ENCODE measurements around the gene DHRSX.
"Not testable (repeated sequence)": the region's sequence is repeated elsewhere in the genome, so short reads cannot be mapped to it uniquely, and the experiment has no call there.

DHRSX gene

GRCh38 chrX:2425286-2426071 is 75.3 kb downstream of the DHRSX start:
- no peak for DNase-seq
- in situ Hi-C loops (cut with HindIII; ENCODE audit: low pct_ligation_motif_present, low sequenced_read_pairs), result no loop called here
- Histone ChIP-seq H3K4me3 (ENCODE audit: low read depth, low read length) (no peak overlapping the region), H3K27me3 (replicated peaks) (no peaks in the 10 kb centered on the region), H3K27ac (no peak overlapping the region), H3K36me3 (replicated peaks) (no peaks in the 10 kb centered on the region)
- TF ChIP-seq, protein P1, sequence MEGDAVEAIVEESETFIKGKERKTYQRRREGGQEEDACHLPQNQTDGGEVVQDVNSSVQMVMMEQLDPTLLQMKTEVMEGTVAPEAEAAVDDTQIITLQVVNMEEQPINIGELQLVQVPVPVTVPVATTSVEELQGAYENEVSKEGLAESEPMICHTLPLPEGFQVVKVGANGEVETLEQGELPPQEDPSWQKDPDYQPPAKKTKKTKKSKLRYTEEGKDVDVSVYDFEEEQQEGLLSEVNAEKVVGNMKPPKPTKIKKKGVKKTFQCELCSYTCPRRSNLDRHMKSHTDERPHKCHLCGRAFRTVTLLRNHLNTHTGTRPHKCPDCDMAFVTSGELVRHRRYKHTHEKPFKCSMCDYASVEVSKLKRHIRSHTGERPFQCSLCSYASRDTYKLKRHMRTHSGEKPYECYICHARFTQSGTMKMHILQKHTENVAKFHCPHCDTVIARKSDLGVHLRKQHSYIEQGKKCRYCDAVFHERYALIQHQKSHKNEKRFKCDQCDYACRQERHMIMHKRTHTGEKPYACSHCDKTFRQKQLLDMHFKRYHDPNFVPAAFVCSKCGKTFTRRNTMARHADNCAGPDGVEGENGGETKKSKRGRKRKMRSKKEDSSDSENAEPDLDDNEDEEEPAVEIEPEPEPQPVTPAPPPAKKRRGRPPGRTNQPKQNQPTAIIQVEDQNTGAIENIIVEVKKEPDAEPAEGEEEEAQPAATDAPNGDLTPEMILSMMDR (IDR thresholded peaks at IDR 0.05; ENCODE audit: low read depth, low read length, missing control alignments), result no peak

- in situ Hi-C loops (cut with HindIII; ENCODE audit: low pct_ligation_motif_present, low sequenced_read_pairs), result no loop called here
- TF ChIP-seq, protein P1 (IDR thresholded peaks at IDR 0.05; ENCODE audit: low read depth, low read length, missing control alignments), result no peak
- no peaks in the 10 kb centered on the region for H3K36me3 ChIP-seq (replicated peaks)
- no peak for DNase-seq
- H3K27ac ChIP-seq, result no peak overlapping the region
- no peaks in the 10 kb centered on the region for H3K27me3 ChIP-seq (replicated peaks)
- H3K4me3 ChIP-seq (ENCODE audit: low read depth, low read length), result no peak overlapping the region
These were observed 76.5 kb downstream of the DHRSX start for GRCh38 chrX:2424317-2424716.

DNA sequence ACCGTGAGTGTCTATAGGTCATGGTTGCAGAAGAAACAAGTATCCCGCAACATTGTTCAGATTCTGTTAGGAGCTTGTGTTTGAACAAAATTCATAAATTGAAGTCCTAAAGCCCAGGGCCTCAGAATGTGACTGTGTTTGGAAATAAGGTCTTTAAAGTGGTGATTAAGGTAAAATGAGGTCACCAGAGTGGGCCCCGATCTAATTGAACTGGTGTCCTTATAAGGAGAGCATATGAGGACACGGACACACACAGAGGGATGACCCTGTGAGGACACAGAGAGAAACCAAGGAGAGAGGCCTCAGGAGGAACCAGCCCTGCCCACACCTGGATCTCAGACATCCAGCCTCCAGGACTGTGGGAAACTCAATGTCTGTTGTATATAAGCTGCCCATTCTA is 76.9 kb downstream of the DHRSX start:
- TF ChIP-seq, protein P1 (IDR thresholded peaks at IDR 0.05; ENCODE audit: low read depth, low read length, missing control alignments), result no peak
- Histone ChIP-seq H3K36me3 (replicated peaks) (no peaks in the 10 kb centered on the region), H3K27ac (no peak overlapping the region), H3K4me3 (ENCODE audit: low read depth, low read length) (no peak overlapping the region), H3K27me3 (replicated peaks) (no peaks in the 10 kb centered on the region)
- no peak for DNase-seq
- in situ Hi-C loops (cut with HindIII; ENCODE audit: low pct_ligation_motif_present, low sequenced_read_pairs), result no loop called here

DNA sequence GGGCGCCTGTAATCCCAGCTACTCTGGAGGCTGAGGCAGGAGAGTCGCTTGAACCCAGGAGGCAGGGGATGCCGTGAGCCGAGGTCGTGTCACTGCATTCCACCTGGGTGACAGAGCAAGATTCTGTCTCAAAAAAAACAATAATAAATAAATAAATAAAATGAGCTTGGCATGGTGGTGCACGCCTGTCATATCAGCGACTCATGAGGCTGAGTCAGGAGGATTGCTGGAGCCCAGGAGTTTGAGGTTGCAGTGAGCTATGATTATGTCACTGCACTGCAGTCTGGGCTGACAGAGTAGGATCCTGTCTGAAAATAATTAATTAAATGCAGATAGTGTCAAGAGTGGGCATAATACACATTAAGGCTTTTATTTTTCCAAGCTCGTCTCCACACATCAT is 77.5 kb downstream of the DHRSX start:
- DNase-seq, result peak; percentile 68
- Histone ChIP-seq H3K27ac (no peak overlapping the region), H3K36me3 (replicated peaks) (no peaks in the 10 kb centered on the region), H3K4me3 (ENCODE audit: low read depth, low read length) (no peak overlapping the region), H3K27me3 (replicated peaks) (no peaks in the 10 kb centered on the region)
- in situ Hi-C loops (cut with HindIII; ENCODE audit: low pct_ligation_motif_present, low sequenced_read_pairs), result no loop called here
- TF ChIP-seq, protein P1 (IDR thresholded peaks at IDR 0.05; ENCODE audit: low read depth, low read length, missing control alignments), result no peak

- H3K27me3 ChIP-seq (replicated peaks); H3K4me3 ChIP-seq (ENCODE audit: low read depth, low read length); H3K27ac ChIP-seq; in situ Hi-C loops (cut with HindIII; ENCODE audit: low pct_ligation_motif_present, low sequenced_read_pairs); H3K36me3 ChIP-seq (replicated peaks); DNase-seq: not testable (repeated sequence)
These were observed 81.4 kb downstream of the DHRSX start for GRCh38 chrX:2419418-2419817.

- H3K27me3 ChIP-seq (replicated peaks), result no peaks in the 10 kb centered on the region
- no peak overlapping the region for H3K27ac ChIP-seq
- TF ChIP-seq, protein P1 (IDR thresholded peaks at IDR 0.05; ENCODE audit: low read depth, low read length, missing control alignments), result no peak
- no peaks in the 10 kb centered on the region for H3K36me3 ChIP-seq (replicated peaks)
- no peak overlapping the region for H3K4me3 ChIP-seq (ENCODE audit: low read depth, low read length)
- DNase-seq, result no peak
- in situ Hi-C loops (cut with HindIII; ENCODE audit: low pct_ligation_motif_present, low sequenced_read_pairs), result no loop called here
These were observed 82.8 kb downstream of the DHRSX start for GRCh38 chrX:2418000-2418399.

Data from brain microvascular endothelial cell (primary cell).